Measurements from ENCODE around the gene THADA.
A peak's percentile ranks its signal among the peaks of the same experiment; 100 is the strongest.

THADA gene

DNA sequence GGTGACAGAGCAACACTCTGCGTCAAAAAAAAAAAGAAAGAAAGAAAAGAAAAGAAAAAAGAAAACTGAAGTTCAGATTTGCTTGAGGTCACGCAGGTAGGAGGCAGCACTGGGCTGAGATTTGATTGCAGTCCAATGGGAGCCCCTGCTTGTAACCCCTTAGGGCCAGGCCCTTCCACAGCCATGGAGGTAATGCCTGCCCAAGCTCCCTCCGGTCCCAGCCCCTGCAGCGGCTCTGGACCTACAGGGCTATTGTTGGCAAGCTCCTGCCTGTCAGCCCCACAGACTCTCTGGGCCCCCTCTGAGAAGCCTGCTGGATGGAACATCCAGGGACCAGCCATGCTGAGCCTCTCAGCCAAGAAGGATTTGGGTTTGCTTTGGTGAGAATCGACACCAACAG, 381.6 kb downstream of the THADA start:
- Histone ChIP-seq H3K4me3 (ENCODE audit: low read length in 2 of 2) (no peak overlapping the region), H3K9me3 (ENCODE audit: control insufficient read depth in 2 of 2, low read length in 2 of 2) (no peaks in the 10 kb centered on the region), H3K36me3 (ENCODE audit: control insufficient read depth in 2 of 2, insufficient read depth in 2 of 2, low read length in 2 of 2) (no peaks in the 10 kb centered on the region), H3K27ac (ENCODE audit: low read length) (no peak overlapping the region), H3K9ac (ENCODE audit: low read length in 2 of 2) (no peak overlapping the region), H3K4me1 (ENCODE audit: control insufficient read depth, insufficient read depth, low read length) (peaks cover 32% of the 10 kb centered on the region), H3K27me3 (ENCODE audit: control insufficient read depth in 1 of 2, insufficient read depth in 2 of 2, low read length in 2 of 2) (no peaks in the 10 kb centered on the region)

DNA sequence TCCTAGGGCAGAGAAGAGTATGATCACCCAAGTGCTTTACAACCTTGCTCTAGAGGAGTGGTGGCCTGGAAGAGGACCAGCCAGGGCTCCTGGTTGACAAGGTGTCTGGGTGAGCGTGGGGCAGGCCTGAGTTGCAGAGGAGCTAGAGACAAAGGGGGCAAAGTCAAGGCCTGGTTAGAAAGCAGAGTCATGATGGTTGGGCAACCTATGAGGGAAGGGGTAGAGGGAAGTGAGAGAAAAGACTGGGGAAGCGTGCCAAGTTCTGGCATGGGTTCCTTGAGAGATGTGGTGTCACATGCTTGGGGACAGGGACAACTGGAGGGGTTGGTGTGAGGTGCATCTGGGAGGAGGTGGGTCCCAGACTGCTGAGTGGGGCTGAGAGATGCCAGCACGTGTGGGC, 382.9 kb downstream of the THADA start:
- no peak overlapping the region for H3K4me3 ChIP-seq (ENCODE audit: low read length in 2 of 2)
- H3K9ac ChIP-seq (ENCODE audit: low read length in 2 of 2), result no peak overlapping the region
- H3K27me3 ChIP-seq (ENCODE audit: control insufficient read depth in 1 of 2, insufficient read depth in 2 of 2, low read length in 2 of 2), result no peaks in the 10 kb centered on the region
- peaks cover 19% of the 10 kb centered on the region for H3K4me1 ChIP-seq (ENCODE audit: control insufficient read depth, insufficient read depth, low read length)
- H3K9me3 ChIP-seq (ENCODE audit: control insufficient read depth in 2 of 2, low read length in 2 of 2), result no peaks in the 10 kb centered on the region
- H3K36me3 ChIP-seq (ENCODE audit: control insufficient read depth in 2 of 2, insufficient read depth in 2 of 2, low read length in 2 of 2), result no peaks in the 10 kb centered on the region
- H3K27ac ChIP-seq (ENCODE audit: low read length), result no peak overlapping the region

DNA sequence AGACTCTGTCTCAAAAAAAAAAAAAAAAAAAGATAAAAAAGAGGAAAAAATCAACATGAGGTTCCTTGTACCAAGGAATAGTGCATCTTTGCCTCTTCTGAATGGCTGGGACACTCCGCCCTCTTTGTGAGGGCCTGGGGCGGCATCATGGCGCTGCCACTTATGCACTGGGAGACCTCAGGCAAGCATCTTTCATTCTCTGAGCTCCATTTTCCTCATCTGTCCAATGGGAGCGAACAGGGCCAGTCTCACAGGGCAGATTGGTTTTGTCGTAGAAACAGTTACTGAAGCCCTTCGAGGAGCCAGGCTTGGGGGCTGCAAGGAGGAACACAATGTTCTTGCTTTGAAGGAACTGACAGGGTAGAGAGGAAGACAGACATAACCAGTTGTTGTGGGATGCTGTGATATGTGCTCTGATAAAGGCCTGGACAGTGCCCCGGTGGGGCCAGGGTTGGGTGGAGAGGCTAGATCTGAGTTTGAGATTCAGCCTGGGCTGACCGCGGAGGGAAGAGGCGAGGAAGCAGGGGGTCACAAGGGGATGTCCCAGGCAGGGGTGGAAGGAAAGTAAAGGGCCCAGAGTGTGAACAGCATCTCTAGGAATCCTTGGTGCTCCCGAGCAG, 383.5 kb downstream of the THADA start:
- Histone ChIP-seq H3K4me3 (ENCODE audit: low read length in 2 of 2) (no peak overlapping the region), H3K9me3 (ENCODE audit: control insufficient read depth in 2 of 2, low read length in 2 of 2) (no peaks in the 10 kb centered on the region), H3K36me3 (ENCODE audit: control insufficient read depth in 2 of 2, insufficient read depth in 2 of 2, low read length in 2 of 2) (no peaks in the 10 kb centered on the region), H3K27ac (ENCODE audit: low read length) (no peak overlapping the region), H3K27me3 (ENCODE audit: control insufficient read depth in 1 of 2, insufficient read depth in 2 of 2, low read length in 2 of 2) (no peaks in the 10 kb centered on the region), H3K9ac (ENCODE audit: low read length in 2 of 2) (no peak overlapping the region), H3K4me1 (ENCODE audit: control insufficient read depth, insufficient read depth, low read length) (peaks cover 13% of the 10 kb centered on the region)

DNA sequence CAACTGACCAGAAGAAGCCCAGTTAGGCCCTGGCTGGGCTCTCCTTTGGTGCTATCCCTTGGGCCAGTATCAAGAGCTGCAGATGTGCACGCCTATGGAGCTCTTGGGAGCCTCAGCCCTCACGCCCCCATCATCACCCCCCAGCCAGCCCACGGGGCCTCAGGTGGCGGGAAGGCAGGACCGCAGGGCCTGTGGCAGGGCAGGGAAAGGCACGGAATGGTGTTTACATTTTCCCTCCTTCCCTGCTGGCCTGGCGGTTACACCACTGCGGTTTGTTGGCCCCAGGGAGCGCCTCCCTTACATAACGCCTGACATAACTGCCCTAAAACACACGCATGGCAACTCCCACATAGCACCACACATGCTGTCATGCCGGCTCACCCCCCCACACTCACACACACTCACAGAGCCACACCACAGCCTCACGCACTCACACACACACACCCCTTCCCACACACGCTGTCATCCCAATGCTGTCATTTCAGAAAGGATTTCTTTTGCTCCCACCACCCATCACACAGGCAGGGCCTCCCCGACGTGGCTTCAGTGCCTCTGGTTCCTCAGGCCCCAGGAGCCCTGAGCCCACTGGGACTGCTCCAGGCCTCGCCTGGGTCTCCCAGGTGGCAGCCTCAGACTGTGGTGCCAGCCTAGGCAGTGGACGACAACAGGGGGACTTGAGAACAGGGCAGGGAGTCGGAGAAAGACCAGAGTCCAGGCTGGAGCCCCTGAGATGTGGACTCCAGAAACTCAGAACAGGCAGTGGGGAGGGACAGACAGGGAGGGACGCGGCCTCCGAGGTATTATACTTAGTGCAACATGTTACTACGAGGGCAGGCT, 385.2 kb downstream of the THADA start:
- peak overlapping the region; percentile 55 for H3K27ac ChIP-seq (ENCODE audit: low read length)
- no peaks in the 10 kb centered on the region for H3K27me3 ChIP-seq (ENCODE audit: control insufficient read depth in 1 of 2, insufficient read depth in 2 of 2, low read length in 2 of 2)
- peak overlapping the region in 1 of 2 donors; percentile 3 for H3K4me3 ChIP-seq (ENCODE audit: low read length in 2 of 2)
- H3K36me3 ChIP-seq (ENCODE audit: control insufficient read depth in 2 of 2, insufficient read depth in 2 of 2, low read length in 2 of 2), result no peaks in the 10 kb centered on the region
- H3K4me1 ChIP-seq (ENCODE audit: control insufficient read depth, insufficient read depth, low read length), result peaks cover 13% of the 10 kb centered on the region
- H3K9ac ChIP-seq (ENCODE audit: low read length in 2 of 2), result peak overlapping the region; percentile 21 to 42
- no peaks in the 10 kb centered on the region for H3K9me3 ChIP-seq (ENCODE audit: control insufficient read depth in 2 of 2, low read length in 2 of 2)

DNA sequence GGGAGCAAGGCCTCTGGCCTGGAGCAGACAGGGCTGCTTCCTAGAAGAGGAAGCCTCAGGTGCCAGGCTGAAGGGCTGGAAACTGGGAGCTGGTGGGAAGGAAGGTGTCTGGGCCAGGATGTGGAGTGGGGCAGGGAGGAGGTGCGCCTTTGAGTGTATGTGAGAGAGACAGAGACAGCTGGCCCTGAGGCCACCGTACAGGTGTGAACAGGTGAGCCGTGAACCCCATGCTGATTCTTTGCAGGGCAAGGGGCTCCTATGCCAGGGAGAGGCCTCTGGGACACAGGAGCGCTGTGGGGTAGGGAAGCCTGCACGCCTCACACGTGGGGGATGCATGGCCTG, 385.7 kb downstream of the THADA start:
- peaks cover 13% of the 10 kb centered on the region for H3K4me1 ChIP-seq (ENCODE audit: control insufficient read depth, insufficient read depth, low read length)
- peak overlapping the region; percentile 55 for H3K27ac ChIP-seq (ENCODE audit: low read length)
- no peaks in the 10 kb centered on the region for H3K36me3 ChIP-seq (ENCODE audit: control insufficient read depth in 2 of 2, insufficient read depth in 2 of 2, low read length in 2 of 2)
- no peak overlapping the region for H3K9ac ChIP-seq (ENCODE audit: low read length in 2 of 2)
- no peaks in the 10 kb centered on the region for H3K27me3 ChIP-seq (ENCODE audit: control insufficient read depth in 1 of 2, insufficient read depth in 2 of 2, low read length in 2 of 2)
- no peak overlapping the region for H3K4me3 ChIP-seq (ENCODE audit: low read length in 2 of 2)
- H3K9me3 ChIP-seq (ENCODE audit: control insufficient read depth in 2 of 2, low read length in 2 of 2), result no peaks in the 10 kb centered on the region

DNA sequence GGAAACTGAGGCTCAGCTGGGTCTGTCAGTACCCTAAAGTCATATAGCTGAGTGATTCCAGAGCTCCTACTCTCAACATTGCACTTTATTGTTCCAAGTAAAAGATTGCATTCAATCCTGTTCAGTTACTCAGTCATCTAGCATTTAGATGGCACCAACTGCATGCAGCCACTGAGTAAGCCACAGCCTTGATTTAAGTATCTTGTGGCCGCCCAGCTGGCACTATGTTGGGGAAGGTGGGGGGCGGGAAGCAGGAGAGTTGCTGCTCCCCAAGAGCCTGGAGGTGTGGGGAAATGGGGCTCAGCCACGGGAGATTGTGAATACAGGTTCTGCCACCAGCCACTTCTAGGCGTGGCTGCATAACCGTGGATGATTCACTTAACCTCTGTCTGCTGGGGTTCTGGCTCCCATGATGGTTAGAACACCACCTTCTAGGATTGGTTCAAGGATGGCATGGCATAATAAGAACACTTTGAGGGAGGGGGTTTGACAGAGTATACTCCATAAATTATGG, 386.6 kb downstream of the THADA start:
- Histone ChIP-seq H3K9ac (ENCODE audit: low read length in 2 of 2) (no peak overlapping the region), H3K4me1 (ENCODE audit: control insufficient read depth, insufficient read depth, low read length) (peaks cover 13% of the 10 kb centered on the region), H3K36me3 (ENCODE audit: control insufficient read depth in 2 of 2, insufficient read depth in 2 of 2, low read length in 2 of 2) (no peaks in the 10 kb centered on the region), H3K9me3 (ENCODE audit: control insufficient read depth in 2 of 2, low read length in 2 of 2) (no peaks in the 10 kb centered on the region), H3K27me3 (ENCODE audit: control insufficient read depth in 1 of 2, insufficient read depth in 2 of 2, low read length in 2 of 2) (no peaks in the 10 kb centered on the region), H3K27ac (ENCODE audit: low read length) (no peak overlapping the region), H3K4me3 (ENCODE audit: low read length in 2 of 2) (no peak overlapping the region)

DNA sequence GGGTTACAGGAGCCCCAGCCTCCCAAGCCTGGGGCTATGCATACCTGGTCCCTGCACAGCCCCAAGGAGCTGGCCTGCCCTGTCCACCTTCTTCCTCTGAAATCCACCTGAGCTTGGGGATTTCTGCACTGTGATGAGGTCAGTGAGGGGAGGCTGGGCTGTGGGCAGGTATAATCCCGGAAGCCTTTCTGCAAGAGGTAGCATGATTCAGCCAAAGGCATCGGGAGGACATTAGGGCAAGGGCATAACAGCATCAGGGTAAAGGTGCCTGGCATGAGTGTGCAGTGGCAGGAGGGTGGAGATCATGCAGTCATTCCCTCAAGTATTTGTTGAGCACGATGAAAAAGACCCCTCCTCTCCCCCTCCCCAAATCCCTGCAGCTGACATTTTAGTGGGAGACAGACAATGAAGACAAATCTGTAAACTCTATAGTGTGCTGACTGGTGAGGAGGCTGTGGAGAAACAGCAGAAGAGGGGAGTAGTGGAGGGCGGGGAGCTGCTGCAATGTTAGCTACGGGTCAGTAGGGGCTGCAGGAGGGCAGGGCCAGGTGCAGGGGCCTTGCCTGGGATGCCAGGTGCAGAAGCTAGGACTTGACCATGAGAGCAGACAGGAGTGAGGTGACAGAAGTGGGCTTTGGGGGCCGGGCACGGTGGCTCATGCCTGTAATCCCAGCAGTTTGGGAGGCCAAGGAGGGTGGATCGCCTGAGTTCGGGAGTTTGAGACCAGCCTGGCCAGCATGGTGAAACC, 388.1 kb downstream of the THADA start:
- no peak overlapping the region for H3K27ac ChIP-seq (ENCODE audit: low read length)
- no peaks in the 10 kb centered on the region for H3K27me3 ChIP-seq (ENCODE audit: control insufficient read depth in 1 of 2, insufficient read depth in 2 of 2, low read length in 2 of 2)
- no peaks in the 10 kb centered on the region for H3K36me3 ChIP-seq (ENCODE audit: control insufficient read depth in 2 of 2, insufficient read depth in 2 of 2, low read length in 2 of 2)
- peaks cover 13% of the 10 kb centered on the region for H3K4me1 ChIP-seq (ENCODE audit: control insufficient read depth, insufficient read depth, low read length)
- no peak overlapping the region for H3K9ac ChIP-seq (ENCODE audit: low read length in 2 of 2)
- no peaks in the 10 kb centered on the region for H3K9me3 ChIP-seq (ENCODE audit: control insufficient read depth in 2 of 2, low read length in 2 of 2)
- no peak overlapping the region for H3K4me3 ChIP-seq (ENCODE audit: low read length in 2 of 2)

DNA sequence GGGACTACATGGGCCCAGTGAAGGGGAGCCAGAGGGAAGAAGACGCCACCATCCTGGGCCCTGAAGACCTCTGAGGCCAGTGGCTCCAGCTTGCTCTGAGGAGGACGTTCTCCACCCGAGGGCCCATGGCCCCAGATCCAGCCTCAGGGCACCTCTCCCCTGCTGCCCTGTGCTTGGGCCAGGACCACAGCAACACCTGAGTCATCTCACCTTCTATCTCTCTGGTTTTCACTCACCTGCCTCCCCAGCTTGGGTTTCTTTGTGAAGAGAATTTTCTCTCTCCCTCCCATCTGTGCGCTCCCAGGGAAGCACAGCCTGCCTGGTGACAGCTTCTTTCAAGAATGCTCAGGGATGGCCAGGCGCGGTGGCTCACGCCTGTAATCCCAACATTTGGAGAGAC, 389.2 kb downstream of the THADA start:
- no peak overlapping the region for H3K4me3 ChIP-seq (ENCODE audit: low read length in 2 of 2)
- no peak overlapping the region for H3K9ac ChIP-seq (ENCODE audit: low read length in 2 of 2)
- peaks cover 13% of the 10 kb centered on the region for H3K4me1 ChIP-seq (ENCODE audit: control insufficient read depth, insufficient read depth, low read length)
- H3K9me3 ChIP-seq (ENCODE audit: control insufficient read depth in 2 of 2, low read length in 2 of 2), result no peaks in the 10 kb centered on the region
- H3K36me3 ChIP-seq (ENCODE audit: control insufficient read depth in 2 of 2, insufficient read depth in 2 of 2, low read length in 2 of 2), result no peaks in the 10 kb centered on the region
- H3K27ac ChIP-seq (ENCODE audit: low read length), result no peak overlapping the region
- H3K27me3 ChIP-seq (ENCODE audit: control insufficient read depth in 1 of 2, insufficient read depth in 2 of 2, low read length in 2 of 2), result no peaks in the 10 kb centered on the region

DNA sequence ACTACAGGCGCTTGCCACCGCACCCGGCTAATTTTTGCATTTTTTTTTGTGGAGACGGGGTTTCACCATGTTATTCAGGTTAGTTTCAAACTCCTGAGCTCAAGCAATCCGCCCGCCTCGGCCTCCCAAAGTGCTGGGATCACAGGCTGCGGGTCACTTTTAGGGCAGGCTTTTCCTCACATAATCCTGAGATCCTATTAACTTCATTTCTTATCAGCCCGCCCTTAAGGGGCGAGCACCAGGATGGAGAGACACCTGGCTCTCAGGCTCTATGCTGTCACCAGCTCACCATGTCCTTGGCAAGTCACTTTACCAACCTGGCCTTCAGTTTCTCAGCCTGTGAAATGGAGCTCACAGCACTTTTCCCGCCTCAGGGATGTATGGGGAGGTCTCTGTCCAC, 392.5 kb downstream of the THADA start:
- no peaks in the 10 kb centered on the region for H3K4me1 ChIP-seq (ENCODE audit: control insufficient read depth, insufficient read depth, low read length)
- H3K27ac ChIP-seq (ENCODE audit: low read length), result no peak overlapping the region
- no peak overlapping the region for H3K9ac ChIP-seq (ENCODE audit: low read length in 2 of 2)
- H3K9me3 ChIP-seq (ENCODE audit: control insufficient read depth in 2 of 2, low read length in 2 of 2), result no peaks in the 10 kb centered on the region
- no peak overlapping the region for H3K4me3 ChIP-seq (ENCODE audit: low read length in 2 of 2)
- H3K27me3 ChIP-seq (ENCODE audit: control insufficient read depth in 1 of 2, insufficient read depth in 2 of 2, low read length in 2 of 2), result no peaks in the 10 kb centered on the region
- H3K36me3 ChIP-seq (ENCODE audit: control insufficient read depth in 2 of 2, insufficient read depth in 2 of 2, low read length in 2 of 2), result no peaks in the 10 kb centered on the region

DNA sequence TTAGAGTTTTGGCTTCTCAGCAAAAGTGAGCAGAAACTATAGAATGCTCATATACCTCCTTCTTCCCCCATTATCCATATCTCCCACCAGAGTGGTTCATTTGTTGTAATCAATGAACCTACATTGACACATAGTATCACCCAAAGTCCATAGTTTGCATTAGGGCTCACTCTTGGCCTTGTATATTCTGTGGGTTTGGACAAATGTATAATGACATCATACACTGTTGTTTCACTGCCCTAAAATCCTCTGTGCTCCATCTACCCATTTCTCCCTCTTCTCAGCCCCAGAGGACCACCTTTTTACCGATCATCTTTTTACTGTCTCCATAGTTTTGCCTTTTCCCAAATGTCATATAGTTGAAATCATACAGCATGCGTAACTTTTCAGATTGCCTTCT, 393.5 kb downstream of the THADA start:
- Histone ChIP-seq H3K4me3 (ENCODE audit: low read length in 2 of 2) (no peak overlapping the region), H3K4me1 (ENCODE audit: control insufficient read depth, insufficient read depth, low read length) (no peaks in the 10 kb centered on the region), H3K9ac (ENCODE audit: low read length in 2 of 2) (no peak overlapping the region), H3K9me3 (ENCODE audit: control insufficient read depth in 2 of 2, low read length in 2 of 2) (no peaks in the 10 kb centered on the region), H3K27me3 (ENCODE audit: control insufficient read depth in 1 of 2, insufficient read depth in 2 of 2, low read length in 2 of 2) (no peaks in the 10 kb centered on the region), H3K27ac (ENCODE audit: low read length) (no peak overlapping the region), H3K36me3 (ENCODE audit: control insufficient read depth in 2 of 2, insufficient read depth in 2 of 2, low read length in 2 of 2) (no peaks in the 10 kb centered on the region)

Measured in stomach smooth muscle (tissue), 2 donors.